Neural cell (in vitro differentiated cells): ENCODE results near the gene NHERF1.

ENCODE experiments used
- EP300 ChIP-seq: fragments of 450-650 bp; conservative IDR thresholded peaks from 2 replicates; pipeline ENCODE4 v1.6.1; 2014; ENCODE audit warnings: antibody characterized with exemption, mild to moderate bottlenecking, moderate library complexity; ENCODE audit not compliant: poor library complexity, severe bottlenecking
- POLR2AphosphoS5 ChIP-seq: IDR thresholded peaks from 2 replicates; pipeline ENCODE4 v1.6.1; 2012
- RAD21 ChIP-seq: fragments of 450-650 bp; conservative IDR thresholded peaks from 2 replicates; pipeline ENCODE4 v1.6.1; 2014; ENCODE audit warnings: antibody characterized with exemption, mild to moderate bottlenecking, moderate library complexity
- SMC3 ChIP-seq: fragments of 450-650 bp; conservative IDR thresholded peaks from 2 replicates; pipeline ENCODE4 v1.6.1; 2014; ENCODE audit warnings: antibody characterized with exemption, mild to moderate bottlenecking, moderate library complexity; ENCODE audit not compliant: poor library complexity
- TF ChIP-seq, protein P1 (sequence below): fragments of 450-650 bp; IDR thresholded peaks from 2 replicates; pipeline ENCODE4 v1.5.1; 2014; ENCODE audit warnings: antibody characterized with exemption, mild to moderate bottlenecking, moderate library complexity; ENCODE audit not compliant: poor library complexity, severe bottlenecking

DNA sequence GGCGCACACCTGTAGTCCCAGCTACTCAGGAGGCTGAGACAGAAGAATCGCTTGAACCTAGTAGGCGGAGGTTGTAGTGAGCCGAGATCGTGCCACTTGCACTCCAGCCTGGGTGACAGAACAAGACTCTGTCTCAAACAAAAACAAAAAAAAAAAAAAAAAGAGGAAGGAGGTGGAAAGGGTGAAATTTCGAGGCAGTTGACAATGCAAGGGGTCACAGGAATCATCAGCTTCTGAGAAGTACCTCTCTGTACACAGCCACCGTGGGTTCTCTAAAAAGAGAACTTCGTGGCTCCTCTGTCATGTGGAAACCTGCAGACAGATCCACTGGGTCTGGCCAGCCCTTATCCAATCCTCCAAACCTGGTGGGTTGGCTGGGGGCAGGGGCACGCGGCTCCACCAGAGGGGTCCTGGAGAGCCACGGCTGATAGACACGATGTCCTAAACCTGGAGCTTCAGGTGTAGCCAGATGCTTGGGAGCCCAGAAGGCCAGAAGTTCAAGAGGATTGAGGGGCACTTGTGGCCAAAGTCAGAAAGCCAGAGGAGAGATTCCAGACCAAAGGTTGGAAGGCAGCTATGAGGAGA lies 35.2 kb upstream of the NHERF1 start:
- TF ChIP-seq, protein P1, sequence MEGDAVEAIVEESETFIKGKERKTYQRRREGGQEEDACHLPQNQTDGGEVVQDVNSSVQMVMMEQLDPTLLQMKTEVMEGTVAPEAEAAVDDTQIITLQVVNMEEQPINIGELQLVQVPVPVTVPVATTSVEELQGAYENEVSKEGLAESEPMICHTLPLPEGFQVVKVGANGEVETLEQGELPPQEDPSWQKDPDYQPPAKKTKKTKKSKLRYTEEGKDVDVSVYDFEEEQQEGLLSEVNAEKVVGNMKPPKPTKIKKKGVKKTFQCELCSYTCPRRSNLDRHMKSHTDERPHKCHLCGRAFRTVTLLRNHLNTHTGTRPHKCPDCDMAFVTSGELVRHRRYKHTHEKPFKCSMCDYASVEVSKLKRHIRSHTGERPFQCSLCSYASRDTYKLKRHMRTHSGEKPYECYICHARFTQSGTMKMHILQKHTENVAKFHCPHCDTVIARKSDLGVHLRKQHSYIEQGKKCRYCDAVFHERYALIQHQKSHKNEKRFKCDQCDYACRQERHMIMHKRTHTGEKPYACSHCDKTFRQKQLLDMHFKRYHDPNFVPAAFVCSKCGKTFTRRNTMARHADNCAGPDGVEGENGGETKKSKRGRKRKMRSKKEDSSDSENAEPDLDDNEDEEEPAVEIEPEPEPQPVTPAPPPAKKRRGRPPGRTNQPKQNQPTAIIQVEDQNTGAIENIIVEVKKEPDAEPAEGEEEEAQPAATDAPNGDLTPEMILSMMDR: no peak
- TF ChIP-seq RAD21: no peak
- TF ChIP-seq EP300: no peak
- TF ChIP-seq POLR2AphosphoS5: no peak
- TF ChIP-seq SMC3: no peak
